GM21786 (cell line): ENCODE measurements around the gene CASK.

Source experiments
- ATAC-seq: cut with Tn5 transposase; IDR thresholded peaks from one replicate; pipeline ENCODE4 v1.9.1; 2021; ENCODE audit not compliant: unreplicated experiment

CASK gene, protein sequence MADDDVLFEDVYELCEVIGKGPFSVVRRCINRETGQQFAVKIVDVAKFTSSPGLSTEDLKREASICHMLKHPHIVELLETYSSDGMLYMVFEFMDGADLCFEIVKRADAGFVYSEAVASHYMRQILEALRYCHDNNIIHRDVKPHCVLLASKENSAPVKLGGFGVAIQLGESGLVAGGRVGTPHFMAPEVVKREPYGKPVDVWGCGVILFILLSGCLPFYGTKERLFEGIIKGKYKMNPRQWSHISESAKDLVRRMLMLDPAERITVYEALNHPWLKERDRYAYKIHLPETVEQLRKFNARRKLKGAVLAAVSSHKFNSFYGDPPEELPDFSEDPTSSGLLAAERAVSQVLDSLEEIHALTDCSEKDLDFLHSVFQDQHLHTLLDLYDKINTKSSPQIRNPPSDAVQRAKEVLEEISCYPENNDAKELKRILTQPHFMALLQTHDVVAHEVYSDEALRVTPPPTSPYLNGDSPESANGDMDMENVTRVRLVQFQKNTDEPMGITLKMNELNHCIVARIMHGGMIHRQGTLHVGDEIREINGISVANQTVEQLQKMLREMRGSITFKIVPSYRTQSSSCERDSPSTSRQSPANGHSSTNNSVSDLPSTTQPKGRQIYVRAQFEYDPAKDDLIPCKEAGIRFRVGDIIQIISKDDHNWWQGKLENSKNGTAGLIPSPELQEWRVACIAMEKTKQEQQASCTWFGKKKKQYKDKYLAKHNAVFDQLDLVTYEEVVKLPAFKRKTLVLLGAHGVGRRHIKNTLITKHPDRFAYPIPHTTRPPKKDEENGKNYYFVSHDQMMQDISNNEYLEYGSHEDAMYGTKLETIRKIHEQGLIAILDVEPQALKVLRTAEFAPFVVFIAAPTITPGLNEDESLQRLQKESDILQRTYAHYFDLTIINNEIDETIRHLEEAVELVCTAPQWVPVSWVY

DNA sequence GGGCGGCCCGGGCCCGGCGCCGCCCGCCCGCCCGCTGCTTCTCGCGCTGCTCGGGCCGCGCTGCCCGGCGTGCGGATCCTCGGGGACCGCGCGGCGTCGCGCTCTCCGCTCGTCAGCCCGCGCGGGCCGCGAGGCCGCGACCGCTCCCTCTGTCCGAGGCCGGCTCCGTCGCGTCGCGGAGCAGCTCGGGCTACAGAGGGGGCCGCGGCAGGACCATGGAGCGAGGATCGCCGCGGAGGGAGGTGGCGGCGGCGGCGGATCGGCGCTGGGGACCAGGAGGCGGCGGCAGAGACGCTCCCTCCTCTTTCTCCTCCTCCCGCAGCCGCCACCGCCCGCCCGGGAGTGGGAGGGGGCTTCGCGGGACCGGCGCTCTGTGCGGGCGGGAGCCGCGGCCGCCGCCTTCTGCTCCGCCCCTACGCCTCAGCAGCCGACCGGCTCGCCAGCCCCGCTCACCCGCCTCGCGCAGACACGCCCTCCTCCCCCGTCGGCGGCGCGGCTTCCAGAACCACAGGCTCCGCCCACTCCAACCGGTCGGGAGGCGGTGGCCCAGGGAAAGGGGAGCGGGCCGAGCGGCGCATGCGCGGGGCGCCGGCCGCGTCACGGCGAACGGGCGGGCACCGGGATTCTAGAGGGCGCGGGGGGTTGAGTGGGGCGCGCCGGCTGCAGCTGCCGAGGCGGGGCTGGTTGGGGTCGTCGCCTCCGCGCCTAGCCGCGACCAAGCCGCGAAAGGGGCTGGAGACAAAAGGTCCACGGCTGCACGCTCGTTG is at the start of gene CASK:
CASK (minus strand) TSS at position 344 of the 767 bp plus-strand sequence. CDS start 566 bp downstream, outside the sequence.
- ATAC-seq = peak; percentile 80

DNA sequence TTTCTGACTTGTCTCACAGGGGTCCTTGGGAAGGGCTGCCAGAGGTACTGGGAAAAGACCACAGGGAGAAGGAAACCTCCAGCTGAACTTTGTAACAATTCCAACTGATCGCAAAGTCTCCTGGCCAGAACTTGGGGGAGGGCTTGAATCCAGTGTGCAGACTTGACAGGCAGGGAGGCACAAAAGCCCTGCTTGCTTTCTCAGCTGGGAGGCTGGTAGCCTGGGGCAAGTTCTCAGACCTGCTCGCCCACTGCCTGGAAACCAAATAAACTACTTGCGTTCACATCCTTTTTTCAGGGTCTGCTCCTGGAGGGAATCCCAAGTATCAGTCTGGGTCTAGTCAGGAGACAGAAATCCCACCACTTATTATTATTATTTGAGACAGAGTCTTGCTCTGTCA is 48.0 kb upstream of the CASK start:
- ATAC-seq = no peak

DNA sequence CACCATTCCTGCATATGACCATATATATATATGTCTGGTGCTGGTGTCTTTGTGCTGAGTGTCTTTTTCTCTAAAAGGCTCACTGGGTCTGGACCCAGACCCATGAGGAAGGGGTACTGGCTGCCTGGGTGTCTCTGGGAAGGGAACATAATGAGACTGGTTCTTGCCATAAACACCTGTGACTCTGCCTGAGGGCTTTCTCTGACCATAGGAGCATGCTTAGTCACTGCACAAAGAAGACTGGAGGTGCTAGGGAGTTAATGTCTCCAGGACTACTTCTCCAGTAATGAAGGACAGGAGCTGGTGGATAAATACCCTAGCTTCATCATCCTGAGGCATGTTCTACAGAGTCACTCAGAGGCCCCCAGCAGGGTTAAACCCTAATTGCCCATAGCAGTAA is 47.1 kb upstream of the CASK start:
- ATAC-seq = no peak

DNA sequence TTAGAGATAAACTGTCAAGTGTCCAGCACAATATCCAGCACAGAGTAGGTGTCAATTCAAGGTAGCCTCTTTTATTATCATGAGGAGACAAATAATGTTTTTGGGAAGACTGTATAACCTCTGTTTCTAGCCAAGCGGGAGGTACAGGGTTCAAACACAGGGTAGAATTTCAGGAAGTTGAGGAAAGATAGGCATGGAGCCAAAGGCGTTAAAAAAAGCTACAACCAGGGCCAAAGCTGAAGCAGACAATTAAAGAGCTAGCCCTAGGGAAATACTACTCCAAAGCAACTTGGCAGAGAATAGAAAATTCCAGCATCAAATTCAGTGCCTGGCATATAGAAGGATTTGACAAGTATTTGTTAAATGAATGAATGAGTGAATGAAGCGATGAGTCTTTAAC is 40.0 kb upstream of the CASK start:
- no peak for ATAC-seq

DNA sequence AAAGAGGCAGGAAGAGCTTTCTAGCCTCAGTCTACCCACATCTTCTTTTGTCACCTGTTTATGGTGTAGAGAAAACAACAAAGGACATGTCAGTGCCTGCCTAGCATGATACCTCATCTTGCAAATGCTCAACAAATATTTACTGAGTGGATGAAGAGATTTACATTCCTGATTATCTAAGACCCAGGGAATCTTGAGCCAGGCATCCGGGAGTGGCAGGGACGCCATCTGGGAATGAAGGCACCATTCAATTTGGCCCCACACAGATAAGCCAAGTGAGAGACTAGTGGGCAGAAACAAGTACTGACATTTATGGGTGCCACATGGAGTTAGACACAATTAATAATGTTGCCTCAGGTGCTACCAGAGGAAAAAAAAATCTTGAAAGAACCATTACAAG is 36.8 kb upstream of the CASK start:
- no peak for ATAC-seq

DNA sequence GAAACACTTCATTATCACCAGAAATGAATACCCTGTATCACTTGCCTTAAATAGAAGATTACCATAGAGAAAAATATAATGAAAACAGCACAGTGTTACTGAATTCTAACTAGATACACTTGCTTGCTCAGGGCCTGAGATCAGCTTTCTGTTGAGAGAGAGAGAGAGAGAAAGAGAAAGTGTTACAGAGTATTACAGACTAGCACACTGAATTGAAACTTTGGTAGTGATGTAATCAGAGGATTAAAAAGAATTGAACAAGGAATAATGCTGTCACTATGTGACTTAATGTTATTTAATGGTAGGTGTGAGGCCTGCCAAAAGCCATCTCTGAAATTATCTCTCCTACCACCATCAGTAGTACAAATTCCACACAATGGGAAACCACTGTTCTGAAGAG is 35.5 kb upstream of the CASK start:
- no peak for ATAC-seq

DNA sequence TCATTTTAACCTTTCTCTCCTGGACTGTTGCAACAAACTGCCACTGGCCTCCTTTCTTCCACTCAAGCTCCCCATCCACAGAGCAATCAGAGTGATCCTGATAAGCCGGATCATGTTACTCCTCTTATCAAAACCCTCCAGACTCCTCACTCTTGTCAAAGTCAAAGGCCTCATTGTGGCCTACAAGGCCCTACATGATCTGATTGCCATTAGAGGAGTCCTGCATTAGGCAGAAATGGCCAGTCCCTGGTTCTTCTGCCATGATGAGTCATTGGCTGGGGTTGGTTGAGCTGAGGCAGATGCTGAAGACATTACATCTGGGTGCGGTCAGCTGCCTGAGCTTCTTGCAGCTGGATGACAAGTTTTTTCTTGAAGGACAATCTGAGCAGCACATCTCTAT is 32.7 kb upstream of the CASK start:
- ATAC-seq = no peak

DNA sequence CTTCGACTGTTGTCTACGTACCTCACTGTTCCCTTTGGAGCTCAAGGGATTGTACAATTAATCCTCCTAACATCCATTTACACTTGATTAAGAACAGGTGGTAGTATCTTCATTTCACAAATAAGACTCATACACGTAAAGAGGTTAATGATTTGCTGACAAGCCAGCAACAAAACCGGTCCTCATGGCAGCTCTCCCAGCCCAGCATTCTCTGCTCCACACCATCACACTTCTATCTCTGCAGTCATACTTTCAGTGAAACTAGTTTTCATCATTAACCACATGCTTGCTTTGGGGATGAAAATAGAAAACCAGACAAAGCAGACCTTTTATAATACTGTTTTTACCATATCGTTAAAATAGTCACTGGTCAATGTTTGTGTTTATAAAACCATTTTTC is 28.7 kb upstream of the CASK start:
- ATAC-seq = peak; percentile 69

DNA sequence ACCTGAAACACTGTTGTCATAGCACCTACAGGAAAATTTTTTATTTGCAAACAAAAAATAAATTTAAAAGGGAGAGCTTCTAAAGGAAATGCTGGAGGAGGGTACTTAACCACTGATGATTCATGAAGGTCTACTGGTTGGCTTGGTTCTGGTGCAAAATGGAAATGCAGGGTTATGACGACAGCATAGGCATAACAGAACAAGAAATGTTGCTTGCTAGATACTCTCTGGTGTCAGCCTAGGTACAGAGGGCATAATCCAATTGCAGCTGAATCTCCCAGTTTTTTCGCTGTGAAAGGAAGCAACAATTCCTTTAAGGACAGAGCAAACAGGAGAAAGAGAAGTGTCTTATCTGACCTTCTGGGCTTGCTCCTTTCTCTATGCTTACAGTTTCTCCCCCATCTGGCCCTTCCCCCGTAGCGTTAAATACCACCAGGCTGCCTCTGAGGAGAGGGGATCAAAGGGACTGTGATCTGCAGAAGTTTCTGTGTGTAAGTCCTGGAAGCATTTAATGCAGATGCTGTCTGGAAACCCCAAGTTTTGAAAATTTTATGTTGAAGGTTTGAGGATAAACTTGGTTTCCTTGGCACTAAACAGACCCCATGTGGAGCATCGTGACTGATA is 23.7 kb upstream of the CASK start:
- ATAC-seq = no peak

DNA sequence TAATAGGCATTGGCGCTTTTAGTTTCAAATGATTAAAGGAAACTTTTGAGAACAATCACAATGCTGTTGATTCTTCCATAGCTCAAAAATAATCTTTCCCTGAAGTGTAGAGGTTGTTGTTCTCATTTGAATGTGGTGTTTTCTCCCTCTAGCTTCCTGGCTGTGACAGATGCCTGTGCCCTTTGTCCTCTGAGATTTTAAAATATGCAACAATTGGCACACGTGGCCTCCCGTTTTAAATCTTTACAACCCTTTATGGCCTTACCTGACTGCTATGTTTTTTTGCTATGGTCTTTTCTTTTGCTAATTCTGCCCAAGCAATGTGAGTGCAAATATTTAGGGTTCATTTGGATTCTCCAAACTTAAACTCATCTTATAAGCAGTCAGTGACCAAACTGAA is 22.9 kb upstream of the CASK start:
- no peak for ATAC-seq

DNA sequence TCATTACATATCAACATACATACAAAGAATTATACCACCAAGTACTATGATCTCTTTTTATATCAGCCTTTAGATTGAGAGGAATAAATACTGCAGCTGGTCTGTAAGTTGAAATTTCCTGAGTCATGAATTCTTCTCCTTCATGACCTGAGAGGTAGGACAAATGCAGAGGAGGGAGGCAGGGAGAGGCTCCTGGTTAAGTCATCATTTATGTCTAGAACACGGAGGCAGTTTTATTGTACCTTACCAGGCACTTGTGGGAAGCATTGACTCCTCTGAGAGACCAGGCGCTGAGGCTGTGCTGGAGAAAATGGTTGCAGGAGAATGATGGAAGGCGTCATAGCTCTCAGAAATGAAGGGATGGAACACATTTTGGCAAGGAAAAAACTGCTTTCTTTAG is 12.5 kb upstream of the CASK start:
- ATAC-seq = no peak

DNA sequence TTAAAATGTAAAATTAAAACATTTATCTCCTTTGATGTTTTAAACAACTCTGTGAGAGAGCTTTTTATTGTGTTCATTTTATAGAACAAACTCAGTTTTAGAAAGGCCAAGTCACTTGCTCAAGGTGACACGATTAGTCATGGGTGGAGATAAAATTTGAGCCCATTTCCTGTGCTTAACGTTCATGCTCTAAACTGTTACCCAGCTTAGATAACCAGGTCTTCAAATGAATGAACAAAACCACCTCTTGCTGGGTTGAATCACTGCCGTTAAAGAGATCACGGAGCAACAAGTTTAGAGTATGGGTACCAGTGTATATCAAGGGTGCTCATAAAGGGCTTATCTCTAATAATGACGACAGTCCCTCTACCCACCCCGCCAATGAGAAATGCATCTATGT is 10.2 kb upstream of the CASK start:
- ATAC-seq = no peak

DNA sequence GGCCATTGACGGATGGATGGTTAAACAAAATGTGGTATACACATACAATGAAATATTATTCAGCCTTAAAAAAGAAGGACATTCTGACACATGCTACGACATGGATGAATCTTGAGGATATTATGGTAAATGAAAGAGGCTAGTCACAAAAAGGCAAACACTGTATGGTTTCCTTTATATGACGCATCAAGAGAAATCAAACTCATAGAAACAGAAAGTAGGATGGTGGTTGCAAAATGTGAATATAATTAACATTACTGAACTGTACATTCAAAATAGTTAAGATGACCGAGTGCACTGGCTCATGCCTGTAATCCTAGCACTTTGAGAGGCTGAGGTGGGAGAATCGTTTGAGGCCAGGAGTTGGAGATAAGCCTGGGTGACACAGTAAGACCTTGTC is 9.5 kb upstream of the CASK start:
- no peak for ATAC-seq

DNA sequence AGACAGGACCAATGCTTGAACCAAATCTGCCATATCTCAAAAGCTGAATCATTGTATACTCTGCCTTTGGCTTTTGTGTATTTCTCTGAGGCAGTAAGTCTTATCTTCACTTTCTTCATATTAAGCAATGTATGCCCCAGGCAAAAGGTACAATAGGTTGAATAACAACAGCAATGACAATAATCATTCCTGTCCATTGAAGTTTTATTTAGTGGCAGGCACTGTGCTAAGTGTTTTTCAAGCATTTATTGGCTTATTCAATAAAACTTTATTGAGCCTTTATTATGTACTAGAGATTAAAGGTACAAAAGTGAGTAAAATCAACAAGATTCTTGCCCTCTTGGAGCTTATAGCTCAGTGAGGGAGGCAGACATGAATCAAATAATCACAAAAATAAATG is 8.2 kb upstream of the CASK start:
- no peak for ATAC-seq

DNA sequence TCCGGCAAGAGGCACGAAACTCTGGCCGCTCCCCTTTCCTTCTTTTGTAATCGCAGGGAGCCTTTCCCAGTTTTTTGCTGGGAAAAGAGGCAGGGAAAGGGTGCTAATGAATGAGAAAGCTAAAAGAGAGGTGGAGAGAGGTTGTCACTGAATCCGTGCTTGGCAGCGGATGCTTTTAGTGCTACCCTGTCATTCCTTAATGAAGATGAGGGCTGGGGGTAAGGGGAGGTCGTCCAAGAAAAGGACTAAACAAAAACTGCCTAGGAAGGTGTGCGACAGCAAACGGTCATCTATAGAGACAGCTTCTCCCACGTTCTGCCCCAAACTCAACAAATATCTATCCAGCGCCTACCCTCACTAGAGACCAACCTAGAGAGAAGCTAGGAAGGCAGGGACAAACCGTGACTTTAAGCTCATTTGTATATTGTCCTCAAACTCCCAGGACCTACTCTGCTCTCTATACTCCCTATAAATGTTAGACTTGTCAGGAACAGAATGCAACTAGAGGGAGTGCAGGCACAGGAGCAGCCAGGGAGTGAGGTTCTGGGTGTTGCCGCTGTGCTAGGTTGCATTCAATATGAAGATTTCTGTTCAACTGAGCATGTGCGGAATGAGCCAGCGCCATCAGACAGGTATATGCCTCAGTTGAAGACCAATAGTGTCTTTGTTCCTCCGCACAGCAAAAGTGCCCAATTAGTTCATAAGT is 777 bp upstream of the CASK start:
- no peak for ATAC-seq

DNA sequence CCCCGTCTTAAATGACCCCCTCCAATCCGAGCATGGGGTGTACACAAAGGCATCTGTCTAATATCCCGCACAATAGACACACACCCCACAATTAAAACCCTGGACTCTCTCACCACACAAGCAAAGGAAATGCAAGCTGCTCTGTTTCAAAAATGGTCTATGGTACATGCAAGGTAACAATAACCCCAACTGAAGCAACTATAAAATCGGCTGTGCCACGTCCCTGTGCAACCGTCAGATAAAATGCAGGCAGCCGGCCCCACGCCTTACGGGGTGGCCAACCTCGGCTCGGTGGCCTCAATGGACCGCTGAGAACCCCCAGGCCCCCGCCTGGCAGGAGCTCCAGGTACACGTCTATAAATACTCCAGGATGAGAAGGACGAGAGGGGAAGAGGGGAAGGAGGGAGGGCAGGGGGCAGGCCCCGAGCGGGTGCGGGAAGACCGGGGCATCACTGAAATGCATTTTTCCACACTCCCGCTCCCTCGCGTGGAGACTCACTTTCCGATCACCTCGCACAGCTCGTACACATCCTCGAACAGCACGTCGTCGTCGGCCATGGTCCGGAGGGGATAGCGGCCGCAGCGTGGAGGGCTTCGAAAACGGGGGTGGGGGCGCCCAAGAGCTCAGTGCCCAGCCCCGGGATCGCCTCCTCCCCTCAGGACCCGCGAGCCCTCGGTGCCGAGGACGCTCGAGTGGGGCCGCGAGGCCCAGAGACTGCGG is 763 bp downstream of the CASK start:
- ATAC-seq = peak; percentile 11

DNA sequence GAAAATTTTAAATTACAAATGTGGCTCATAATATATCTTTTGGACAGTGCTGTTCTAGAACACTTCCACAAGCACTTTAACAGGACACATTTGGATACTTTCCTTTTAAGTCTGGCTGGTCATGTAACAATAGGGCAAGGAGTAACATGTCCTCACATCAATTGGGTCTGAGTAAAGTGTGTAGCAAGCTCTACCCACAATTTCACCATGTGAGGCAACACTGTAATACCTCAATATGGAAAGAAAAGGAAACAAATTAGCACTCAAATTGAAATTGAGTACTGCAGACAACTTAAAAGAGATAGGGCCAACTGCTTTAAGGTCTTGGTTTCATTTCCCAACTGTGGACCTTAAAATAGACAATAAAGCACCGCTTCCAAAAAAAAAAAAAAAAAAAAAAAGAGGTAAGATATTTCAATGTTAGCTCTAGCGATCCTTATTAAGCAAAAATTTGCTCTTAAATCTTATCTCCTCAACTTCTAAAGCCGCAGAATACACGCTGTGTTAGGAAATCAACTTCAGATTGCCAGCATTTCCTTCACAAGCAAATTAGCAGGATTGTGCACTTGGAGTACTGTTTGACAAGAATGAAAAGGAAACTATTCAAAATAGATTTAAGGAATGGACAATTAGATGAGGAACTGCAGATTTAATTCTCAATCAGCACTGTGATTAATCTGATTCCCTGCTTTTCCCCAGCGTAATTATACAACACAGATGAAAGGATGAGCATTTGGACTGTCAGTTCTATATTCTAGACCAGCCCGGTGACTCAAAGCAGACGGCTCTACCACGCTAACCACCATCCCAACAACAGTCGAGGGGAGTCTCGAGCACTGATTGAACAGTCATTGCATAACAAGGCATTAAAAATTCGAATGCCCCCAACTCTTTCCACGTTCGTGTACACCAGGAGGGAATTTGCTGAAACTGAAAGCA is 1.6 kb downstream of the CASK start:
- no peak for ATAC-seq

DNA sequence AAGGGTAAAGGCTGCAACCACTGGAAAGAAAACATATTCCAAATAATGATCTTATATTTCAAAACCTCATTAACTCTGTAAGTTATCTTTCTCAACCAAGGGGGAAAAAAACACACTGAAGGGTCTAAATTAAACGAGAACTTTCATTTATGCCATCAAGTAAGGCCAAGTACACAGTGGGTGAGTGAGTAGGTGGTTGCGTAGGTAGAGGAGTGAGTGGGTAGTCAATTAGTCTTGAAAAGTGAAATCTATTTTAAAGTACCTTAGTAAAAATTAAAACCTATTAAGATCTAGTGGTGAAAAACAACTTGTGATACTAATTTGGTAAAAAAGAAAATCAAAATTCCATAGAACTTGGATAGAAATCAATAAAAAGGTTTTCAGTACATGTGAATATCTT is 3.5 kb downstream of the CASK start:
- ATAC-seq = no peak

DNA sequence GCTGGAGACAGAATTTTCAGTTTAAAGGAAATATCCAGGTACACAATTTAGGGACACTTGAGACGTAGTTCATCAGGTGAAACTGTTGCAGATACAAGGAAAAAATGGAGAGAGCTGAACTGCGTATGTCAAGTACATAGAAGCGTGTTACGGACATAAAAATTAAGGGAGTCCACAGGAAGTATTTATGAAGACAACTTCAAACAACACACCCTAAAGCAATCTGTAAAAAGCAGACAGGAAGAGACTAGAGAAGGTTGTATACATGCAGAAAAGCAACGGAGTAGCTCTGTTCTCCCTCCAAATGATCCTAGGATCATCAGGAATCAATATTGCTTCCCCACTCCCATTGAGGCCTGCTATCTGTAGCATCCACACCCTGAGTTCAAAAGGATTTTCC is 5.8 kb downstream of the CASK start:
- no peak for ATAC-seq
